ENCODE measurements around the gene ZNF282. TPM values are rescaled to one million over a fixed set of nuclear protein-coding genes. Genes with fewer than 3 reads are reported as not detected.
A peak's percentile ranks its signal among the peaks of the same experiment; 100 is the strongest.

The ZNF282 gene
- total and polyA plus RNA-seq, 9 of the 15 experiments (the other 6 are each of a cell fraction or from before 2014, with no cell fraction given) = 0.76 to 58.6 (median 17.4) TPM

DNA sequence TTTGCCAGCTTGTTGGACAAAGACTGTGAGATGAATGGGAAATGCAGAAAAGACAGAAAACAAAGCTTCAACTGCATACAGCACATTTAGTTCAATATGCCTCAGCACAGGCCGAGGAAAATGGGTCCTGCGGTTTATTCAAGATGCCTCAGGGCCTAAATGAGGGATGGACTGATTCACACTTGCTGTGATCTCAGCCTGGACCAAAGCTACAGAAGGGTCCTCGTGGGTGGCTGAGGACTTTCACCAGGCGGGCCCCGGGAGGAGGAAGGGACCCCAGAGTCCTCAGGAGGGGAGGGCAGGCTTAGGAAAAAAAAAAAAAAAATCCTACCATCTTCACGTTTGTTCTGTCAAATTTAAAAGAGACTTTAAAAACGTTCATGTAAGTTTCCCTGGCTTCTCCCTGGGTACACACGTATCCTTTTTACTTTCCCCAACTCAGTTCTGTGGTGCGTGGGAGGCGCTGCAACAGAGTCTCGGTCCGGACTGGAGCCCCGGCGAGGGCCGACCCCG lies 66.0 kb downstream of the ZNF282 start (continued):
- TF ChIP-seq, protein P1, sequence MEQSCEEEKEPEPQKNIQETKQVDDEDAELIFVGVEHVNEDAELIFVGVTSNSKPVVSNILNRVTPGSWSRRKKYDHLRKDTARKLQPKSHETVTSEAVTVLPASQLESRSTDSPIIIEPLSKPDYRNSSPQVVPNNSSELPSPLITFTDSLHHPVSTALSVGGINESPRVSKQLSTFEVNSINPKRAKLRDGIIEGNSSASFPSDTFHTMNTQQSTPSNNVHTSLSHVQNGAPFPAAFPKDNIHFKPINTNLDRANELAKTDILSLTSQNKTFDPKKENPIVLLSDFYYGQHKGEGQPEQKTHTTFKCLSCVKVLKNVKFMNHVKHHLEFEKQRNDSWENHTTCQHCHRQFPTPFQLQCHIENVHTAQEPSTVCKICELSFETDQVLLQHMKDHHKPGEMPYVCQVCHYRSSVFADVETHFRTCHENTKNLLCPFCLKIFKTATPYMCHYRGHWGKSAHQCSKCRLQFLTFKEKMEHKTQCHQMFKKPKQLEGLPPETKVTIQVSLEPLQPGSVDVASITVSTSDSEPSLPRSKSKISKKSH (CRISPR knock-in tag; IDR thresholded peaks at IDR 0.05) = no peak
- TF ChIP-seq ZNF24 (IDR thresholded peaks at IDR 0.05) (no peak), HNRNPLL (IDR thresholded peaks at IDR 0.05; ENCODE audit: low read depth, low read length, poor library complexity, severe bottlenecking) (no peak), HDAC6 (IDR thresholded peaks at IDR 0.05; ENCODE audit: low read depth, low read length) (no peak), PHF20 (IDR thresholded peaks at IDR 0.05; ENCODE audit: partially characterized antibody) (no peak), CHD1 (IDR thresholded peaks at IDR 0.05; ENCODE audit: low read length) (peak; percentile 20), ZNF57 (CRISPR knock-in tag; IDR thresholded peaks at IDR 0.05) (no peak), NBN (IDR thresholded peaks at IDR 0.05; ENCODE audit: low read depth) (0 out of 2 replicates have a peak, but pooled peaks have one; percentile 17), PPARD (CRISPR knock-in tag; IDR thresholded peaks at IDR 0.05) (no peak)
- TF ChIP-seq, protein P2, sequence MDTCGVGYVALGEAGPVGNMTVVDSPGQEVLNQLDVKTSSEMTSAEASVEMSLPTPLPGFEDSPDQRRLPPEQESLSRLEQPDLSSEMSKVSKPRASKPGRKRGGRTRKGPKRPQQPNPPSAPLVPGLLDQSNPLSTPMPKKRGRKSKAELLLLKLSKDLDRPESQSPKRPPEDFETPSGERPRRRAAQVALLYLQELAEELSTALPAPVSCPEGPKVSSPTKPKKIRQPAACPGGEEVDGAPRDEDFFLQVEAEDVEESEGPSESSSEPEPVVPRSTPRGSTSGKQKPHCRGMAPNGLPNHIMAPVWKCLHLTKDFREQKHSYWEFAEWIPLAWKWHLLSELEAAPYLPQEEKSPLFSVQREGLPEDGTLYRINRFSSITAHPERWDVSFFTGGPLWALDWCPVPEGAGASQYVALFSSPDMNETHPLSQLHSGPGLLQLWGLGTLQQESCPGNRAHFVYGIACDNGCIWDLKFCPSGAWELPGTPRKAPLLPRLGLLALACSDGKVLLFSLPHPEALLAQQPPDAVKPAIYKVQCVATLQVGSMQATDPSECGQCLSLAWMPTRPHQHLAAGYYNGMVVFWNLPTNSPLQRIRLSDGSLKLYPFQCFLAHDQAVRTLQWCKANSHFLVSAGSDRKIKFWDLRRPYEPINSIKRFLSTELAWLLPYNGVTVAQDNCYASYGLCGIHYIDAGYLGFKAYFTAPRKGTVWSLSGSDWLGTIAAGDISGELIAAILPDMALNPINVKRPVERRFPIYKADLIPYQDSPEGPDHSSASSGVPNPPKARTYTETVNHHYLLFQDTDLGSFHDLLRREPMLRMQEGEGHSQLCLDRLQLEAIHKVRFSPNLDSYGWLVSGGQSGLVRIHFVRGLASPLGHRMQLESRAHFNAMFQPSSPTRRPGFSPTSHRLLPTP (IDR thresholded peaks at IDR 0.05; ENCODE audit: borderline replicate concordance, extremely low read depth, insufficient read length) = no peak
- TF ChIP-seq, protein P3, sequence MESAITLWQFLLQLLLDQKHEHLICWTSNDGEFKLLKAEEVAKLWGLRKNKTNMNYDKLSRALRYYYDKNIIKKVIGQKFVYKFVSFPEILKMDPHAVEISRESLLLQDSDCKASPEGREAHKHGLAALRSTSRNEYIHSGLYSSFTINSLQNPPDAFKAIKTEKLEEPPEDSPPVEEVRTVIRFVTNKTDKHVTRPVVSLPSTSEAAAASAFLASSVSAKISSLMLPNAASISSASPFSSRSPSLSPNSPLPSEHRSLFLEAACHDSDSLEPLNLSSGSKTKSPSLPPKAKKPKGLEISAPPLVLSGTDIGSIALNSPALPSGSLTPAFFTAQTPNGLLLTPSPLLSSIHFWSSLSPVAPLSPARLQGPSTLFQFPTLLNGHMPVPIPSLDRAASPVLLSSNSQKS (CRISPR knock-in tag; IDR thresholded peaks at IDR 0.05) = no peak
- TF ChIP-seq, protein P4, sequence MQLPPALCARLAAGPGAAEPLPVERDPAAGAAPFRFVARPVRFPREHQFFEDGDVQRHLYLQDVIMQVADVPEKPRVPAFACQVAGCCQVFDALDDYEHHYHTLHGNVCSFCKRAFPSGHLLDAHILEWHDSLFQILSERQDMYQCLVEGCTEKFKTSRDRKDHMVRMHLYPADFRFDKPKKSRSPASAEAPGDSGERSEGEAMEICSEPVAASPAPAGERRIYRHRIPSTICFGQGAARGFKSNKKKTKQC (CRISPR knock-in tag; IDR thresholded peaks at IDR 0.05) = no peak
- TF ChIP-seq, protein P5, sequence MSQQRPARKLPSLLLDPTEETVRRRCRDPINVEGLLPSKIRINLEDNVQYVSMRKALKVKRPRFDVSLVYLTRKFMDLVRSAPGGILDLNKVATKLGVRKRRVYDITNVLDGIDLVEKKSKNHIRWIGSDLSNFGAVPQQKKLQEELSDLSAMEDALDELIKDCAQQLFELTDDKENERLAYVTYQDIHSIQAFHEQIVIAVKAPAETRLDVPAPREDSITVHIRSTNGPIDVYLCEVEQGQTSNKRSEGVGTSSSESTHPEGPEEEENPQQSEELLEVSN (IDR thresholded peaks at IDR 0.05; ENCODE audit: borderline replicate concordance in 1 of 2, extremely low read depth in 1 of 2, insufficient read depth in 1 of 2, insufficient read length in 1 of 2, low read depth in 1 of 2, low read length in 1 of 2, poor library complexity in 1 of 2, severe bottlenecking in 1 of 2) = no peak
